Stimulated activated CD4-positive, alpha-beta T cell treated with anti-CD3 and anti-CD28 coated beads, Interleukin-2, amount 100 ng/mL, for 48 hours (primary cell): ENCODE data around the gene SERPINB5.

Source experiments
- DNase-seq, 2 donors: peaks; one replicate each; pipeline ENCODE4 v3.0.0-alpha.2; 2020

The SERPINB5 gene

DNA sequence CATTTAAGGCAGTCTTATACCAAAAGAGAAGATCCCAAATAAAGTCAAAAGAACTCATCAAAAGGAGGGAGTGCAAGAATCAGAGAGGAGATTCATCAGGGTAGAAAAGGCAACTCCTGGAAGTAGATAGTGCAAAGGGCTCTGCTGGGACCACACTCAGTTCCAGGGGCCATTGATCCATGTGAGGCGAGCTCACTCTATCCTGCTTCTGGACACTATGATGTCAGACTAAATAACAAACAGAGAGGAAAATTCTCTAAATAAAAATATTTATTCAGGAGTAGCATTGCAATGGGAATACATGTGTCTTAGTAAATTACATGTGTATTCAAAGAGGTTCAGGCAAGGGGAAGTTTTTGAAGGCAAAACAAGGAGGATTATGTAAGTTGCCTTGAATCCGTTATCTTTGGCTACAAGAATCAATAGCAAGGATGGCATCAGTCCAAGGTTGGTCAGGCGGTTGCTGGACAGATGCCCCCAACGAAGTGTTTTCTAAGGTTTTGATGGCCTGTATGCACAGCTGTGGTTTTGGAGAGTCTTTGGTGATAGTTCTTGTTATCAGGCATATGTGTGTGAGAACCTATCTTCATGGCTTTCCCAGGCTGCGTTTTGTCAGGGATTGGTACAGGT lies 52.2 kb downstream of the SERPINB5 start:
- DNase-seq = no peak

DNA sequence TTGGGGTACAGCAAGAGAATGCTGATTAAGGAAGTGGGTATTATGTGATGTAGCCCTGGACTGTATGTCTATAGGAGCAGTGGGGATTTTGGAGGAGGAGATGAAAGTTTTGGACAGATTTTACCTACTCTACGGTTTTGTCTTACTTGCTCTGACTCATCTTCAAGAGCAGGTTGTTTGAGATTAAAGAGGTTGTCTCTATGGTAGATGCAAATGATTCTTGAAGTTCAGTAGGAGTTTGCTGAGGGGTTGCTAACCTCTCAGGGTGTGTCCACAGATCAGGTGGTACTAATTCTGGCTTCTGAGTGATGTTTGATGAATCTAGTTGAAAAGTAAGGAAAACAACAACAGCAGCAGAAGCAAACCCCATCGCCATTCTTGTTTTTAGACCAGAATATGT lies 55.7 kb downstream of the SERPINB5 start:
- DNase-seq = no peak

DNA sequence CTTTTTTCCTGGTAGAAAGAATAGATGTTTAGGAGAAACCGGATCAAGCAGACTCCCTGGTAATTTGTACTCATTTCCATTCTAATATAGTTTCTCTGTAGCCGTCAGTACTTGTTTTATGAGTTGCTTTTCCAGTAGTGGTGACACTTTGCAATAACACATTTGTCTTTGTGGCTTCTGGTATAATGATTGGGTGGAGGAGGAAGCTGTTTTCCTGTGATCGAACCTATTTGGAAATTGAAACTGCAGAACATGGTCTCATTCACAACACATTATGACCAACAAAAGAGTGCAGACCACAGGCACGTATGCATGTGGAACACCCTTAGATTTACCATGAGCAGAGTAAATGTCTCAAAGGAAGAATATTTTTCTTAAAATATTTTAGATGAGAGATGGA lies 57.9 kb downstream of the SERPINB5 start:
- no peak for DNase-seq

DNA sequence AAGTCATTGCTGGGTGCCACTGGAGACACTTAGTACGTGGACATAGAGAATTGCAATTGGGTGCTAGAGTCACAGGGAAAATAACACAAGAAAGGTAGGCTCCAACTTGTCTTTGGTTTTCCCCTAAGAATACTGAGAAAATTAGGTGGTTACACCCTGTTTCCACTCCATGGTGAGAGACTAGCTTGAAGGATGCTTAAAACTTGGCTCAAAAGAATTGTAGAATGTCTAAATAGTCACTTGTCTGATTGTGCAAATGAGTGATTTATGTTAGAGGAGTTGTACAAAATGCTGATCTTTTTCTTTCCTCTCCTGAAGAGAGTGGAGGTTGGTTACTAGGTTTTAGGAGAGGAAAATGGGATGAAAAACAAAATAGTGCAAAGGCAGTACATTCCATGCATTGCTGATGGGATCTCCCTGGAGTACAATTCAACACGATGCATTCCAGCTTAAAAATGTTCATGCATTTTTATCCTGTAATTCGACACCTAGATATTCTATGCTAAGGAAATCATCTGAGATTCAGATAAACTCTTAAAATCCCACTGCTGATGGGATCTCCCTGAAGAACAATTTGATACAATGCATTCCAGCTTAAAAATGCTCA lies 63.2 kb downstream of the SERPINB5 start:
- DNase-seq = no peak

DNA sequence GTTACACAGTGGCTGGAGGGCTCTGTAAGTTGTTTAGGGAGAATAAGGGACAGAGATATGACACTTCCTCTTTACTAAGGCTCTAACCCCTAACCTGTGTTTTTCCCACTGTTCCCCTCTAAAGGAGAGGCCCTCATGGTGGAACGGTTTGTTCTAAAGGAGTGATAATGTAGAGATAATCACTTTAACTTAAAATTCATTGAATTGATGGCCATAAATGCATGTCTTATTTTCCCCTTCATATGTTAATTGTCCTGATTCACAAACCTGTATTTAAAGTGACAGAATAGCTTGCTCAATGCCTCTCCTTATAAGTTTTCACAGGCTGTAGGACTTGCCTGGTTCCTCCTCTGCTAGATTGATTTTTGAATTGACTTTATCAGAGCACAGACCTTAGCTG lies 65.3 kb downstream of the SERPINB5 start, which contains the start of gene SERPINB12:
TSS of gene SERPINB12 (plus strand) at position 301 of the 400 bp plus-strand sequence. CDS start 13,791 bp downstream, outside the sequence.
- DNase-seq = no peak

DNA sequence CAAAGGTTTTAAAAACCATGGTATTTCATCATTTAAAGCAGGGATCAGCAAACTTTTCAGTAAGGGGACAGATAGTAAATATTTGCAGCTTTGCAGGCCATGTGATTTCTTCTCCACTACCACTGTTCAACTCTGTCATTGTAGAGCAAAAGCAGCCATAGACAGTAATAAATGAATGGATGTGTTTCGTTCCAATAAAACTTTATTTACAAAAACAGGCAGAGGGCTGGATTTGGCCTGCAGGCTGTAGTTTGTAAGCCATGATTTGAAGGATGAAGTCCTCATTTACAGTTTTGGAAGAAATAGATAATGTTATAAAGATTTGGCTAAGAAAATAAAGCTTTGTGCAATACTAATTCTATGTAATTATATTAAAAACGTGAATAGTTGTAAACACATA lies 67.3 kb downstream of the SERPINB5 start:
- no peak for DNase-seq

DNA sequence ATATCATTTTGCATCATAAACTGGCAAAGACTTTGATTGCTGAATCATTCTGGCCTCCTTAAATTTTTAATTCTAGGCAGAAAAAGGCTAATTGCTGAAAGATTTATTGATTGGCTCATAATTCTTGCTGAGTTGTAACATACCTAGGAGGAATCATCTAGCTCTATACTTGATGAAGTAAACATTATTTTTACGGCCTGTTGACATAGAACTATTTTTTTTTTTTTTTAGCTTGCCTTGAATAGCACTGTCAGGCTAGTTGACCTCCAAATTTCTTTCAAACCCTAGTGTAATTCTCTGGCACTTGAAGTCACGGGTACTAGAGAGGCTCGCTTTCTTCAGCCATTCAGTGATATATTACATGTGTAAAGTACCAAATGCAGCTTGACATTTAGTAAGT lies 68.2 kb downstream of the SERPINB5 start:
- DNase-seq = no peak

DNA sequence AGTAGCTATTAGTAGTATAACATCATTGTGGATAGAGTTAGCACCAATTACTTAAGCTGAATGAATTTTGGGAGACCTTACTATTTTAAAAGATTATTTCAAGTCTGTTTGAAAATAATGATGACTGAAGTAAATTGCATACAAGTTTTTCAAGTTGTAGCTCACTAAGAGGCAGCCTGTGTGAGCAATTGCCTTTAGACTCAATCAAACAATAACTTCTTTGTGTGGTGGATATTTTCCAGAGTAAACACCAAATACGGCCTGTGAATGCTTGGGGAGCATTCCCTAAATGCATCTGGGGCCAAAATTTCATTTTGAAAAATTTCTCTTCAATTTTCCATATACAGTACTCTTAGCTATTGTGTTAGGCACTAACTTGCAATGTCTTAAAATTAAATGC lies 73.3 kb downstream of the SERPINB5 start:
- no peak for DNase-seq

DNA sequence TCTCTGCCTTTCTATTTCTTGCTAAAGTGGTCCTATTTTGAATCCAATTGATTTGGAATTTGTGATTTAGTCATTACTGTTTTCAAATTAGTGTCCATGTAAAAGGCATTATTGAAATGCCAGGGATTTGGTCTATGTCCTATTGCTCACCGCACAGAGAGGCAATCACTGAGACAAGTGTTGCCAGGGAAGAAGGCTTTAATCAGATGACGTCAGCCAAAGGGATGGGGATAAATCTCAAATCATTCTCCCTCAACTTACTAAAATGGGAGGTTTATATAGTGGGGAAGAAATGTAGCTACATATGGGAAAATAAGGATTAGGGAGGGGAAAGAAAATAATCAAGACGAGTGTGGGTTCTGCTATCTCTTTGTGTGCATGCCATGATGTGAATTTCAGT lies 75.0 kb downstream of the SERPINB5 start:
- DNase-seq = no peak

DNA sequence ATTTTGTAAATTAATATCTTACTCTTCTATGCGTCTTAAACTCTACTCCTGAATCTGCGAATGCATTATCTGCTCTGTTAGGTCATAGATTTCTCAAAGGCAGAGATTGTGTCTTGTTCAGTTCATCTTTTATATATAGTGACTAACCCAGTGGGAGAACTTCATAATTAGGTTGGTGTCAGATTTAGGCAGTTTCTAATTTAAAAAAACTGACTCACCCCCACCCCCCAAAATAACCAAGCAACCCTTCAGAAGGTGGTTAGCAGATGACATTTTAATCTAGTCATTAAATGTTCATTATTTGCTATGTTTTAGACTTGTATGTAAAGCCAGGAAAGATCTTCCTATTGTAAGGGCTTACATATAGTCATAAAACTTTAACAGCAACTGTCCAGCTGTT lies 75.8 kb downstream of the SERPINB5 start:
- DNase-seq = no peak

DNA sequence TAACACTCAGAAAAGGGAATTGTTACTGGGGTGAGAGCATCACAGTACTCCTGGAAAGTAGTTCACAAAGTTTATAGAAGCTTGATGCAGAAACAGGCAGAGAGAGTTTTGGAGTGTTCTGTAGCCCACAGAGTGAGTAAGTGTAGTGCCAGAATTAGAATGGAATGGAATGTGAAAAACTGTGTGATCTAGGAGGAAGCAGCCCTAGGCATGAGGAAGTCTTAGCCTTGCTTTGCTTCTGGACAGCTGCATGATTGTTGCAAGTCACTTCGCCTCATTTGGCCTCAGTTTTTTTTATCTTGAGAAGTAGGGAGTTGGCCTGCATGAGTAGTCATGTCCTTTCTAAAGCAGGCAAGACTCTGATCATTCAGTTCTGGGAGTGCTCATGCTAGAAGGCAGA lies 76.3 kb downstream of the SERPINB5 start:
- no peak for DNase-seq
